GM19043 (cell line): ENCODE measurements around the gene SUPT3H.
"Not testable (repeated sequence)": the region's sequence is repeated elsewhere in the genome, so short reads cannot be mapped to it uniquely, and the experiment has no call there.

ENCODE experiments used
- ATAC-seq: cut with Tn5 transposase; IDR thresholded peaks from one replicate; pipeline ENCODE4 v1.9.1; 2021; ENCODE audit warnings: low read depth; ENCODE audit not compliant: unreplicated experiment

Gene SUPT3H

DNA sequence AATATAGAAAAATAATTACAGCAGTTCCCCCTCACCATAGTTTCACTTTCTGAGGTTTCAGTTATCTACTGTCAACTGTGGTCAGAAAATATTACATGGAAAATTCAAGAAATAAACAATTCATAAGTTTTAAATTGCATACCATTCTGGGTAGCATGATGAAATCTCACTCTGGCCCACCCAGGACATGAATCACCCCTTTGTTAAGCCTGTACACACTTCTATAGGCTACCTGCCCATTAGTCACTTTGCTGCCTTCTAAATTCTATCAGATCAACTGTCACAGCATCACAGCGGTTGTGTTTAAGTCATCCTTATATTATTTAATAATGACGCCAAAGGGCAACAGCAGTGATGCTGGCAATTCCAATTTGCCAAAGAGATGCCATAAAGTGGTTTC lies 189.9 kb downstream of the SUPT3H start:
- no peak for ATAC-seq

DNA sequence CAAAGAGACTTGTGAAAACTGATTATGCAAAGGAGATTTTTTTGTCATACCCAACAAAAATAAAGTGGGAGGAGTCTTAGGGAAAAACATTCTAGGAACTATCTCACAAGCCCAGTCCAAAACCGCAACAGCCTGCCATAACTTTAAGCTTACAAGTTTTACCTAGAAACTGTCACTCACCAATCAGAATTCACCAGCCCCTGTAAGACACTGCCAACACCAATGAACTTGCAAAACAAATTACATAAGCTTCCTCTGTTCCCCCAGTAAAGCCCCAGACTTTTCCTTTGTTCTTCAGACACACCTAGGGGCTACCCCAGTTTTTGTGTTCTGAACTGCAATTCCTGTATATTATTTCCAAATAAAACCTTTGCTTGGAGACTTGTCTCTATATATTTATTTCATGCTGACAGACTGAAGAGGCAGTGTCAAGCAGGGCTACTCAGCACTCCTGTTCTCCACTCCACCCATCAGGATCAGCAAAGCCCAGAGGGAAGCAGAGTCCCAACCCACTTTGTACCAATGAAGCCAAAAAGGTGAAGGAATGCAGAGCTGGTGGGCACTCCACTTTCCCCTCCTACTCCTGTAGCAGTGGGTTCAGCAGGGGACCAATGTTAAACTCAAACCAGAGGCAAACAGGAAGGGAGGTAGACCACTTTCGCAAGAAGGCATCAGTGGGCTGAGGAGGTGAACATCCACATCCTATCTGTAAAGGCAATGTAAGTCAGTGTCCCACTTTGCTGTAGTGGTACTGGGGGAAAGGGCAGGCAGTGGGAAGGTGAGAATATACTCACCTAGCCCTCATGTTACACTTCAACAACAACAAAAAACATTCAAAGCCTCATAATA lies 192.1 kb downstream of the SUPT3H start:
- no peak for ATAC-seq

DNA sequence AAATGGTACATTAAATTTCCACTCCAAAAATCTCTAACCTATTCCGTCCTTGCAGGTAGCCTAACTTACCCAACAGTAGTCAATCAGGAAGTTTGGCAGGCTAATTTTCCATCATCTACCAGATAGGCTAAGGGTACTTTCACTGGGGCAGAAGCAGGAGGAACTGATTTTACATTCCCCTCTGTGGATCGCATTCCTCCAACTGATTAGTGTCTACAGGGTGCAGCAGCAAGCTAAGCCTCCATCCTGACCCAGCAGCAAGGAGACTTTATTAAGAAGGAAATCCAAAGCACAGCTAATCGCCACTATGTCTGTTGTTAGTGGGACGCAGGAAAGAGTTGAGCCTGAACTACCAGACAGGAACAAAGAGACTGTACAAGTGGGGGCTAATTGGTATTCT lies 192.8 kb downstream of the SUPT3H start:
- no peak for ATAC-seq

- ATAC-seq: no peak
Observed at GRCh38 chr6:45184040-45184439, 193.7 kb downstream of the SUPT3H start.

DNA sequence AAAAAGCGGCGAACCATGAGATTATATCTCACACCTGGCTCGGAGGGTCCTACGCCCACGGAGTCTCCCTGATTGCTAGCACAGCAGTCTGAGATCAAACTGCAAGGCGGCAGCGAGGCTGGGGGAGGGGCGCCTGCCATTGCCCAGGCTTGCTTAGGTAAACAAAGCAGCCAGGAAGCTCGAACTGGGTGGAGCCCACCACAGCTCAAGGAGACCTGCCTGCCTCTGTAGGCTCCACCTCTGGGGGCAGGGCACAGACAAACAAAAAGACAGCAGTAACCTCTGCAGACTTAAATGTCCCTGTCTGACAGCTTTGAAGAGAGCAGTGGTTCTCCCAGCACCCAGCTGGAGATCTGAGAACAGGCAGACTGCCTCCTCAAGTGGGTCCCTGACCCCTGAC lies 201.4 kb downstream of the SUPT3H start:
- not testable (repeated sequence) for ATAC-seq

- ATAC-seq: no peak
Observed at GRCh38 chr6:45175272-45175671, 202.5 kb downstream of the SUPT3H start.

DNA sequence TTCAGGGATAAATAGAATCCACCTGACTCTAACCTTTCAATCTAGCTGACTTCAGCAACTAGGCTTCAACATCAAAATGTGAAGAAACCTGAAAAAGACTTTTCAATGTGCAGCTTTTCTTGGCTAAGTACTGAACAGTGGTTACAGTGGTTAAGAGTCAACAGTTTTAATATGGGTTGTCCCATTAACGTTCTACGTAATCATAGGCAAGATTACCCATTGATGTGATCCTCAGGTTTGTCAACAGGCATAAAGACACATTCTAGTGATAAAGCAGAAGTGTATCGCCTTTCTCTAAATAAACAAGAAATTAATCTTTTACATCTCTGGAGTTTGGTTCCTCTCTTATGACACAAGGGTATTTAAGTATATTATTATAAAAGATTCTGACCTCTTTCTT lies 203.7 kb downstream of the SUPT3H start:
- no peak for ATAC-seq

DNA sequence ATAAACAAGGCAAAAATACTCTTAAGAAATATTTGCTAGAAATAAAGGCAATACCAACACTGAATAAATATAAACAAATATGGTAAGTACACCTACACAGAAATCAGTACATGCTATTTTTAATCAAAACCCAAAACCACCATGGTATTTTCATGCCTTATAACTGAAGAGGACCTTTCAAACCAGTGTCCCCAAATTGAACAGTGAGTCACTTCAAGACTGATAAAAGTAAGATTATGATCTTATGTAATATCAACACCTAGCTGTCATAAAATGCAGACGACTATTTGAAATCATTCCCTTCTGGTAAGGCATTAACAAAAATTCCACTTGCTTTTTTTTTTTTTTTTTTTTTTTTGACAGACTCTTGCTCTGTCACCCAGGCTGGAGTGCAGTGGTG lies 206.4 kb downstream of the SUPT3H start:
- no peak for ATAC-seq

- no peak for ATAC-seq
Observed at GRCh38 chr6:45170309-45170708, 207.4 kb downstream of the SUPT3H start.

- ATAC-seq: no peak
Observed at GRCh38 chr6:45169815-45170214, 207.9 kb downstream of the SUPT3H start.

DNA sequence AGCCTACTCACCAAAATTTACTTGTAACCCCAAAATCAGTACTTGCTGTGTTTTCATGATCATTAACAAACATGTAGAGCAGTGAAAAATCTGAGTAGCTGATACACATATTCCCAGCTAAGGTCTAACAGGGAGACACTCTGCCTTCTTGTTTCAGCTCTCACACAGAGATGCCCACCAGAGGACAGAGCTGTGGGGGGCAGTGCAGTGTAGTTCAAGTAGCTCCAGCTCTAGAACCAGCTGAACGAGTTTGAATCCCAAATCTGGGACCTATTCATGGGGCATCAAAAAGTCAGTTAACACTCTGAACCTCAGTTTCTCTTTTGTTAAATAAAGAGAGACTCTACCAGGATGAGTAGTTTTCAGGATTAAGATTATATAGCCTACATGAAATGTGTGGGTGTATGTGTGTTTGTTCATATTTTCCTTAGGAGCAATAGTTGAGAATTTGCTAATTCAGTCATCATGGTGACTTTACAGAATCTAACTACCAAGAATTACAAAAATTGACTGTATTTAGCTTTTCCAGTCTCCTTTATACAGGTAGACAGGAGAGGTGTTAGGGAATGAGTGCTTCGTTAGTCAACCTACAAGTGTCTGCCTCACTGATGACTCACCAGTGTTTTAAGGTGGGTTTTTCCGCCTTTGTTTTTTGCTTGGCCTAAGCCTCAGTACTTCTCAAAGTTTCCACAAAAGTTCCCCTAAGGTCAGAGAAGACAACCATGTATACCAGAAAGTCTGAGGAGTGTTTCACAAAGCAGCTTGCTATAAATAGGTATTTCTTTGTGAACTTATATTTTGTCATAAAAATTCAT lies 213.6 kb downstream of the SUPT3H start:
- ATAC-seq: peak; percentile 72

- ATAC-seq: no peak
Observed at GRCh38 chr6:45160305-45160704, 217.4 kb downstream of the SUPT3H start.

DNA sequence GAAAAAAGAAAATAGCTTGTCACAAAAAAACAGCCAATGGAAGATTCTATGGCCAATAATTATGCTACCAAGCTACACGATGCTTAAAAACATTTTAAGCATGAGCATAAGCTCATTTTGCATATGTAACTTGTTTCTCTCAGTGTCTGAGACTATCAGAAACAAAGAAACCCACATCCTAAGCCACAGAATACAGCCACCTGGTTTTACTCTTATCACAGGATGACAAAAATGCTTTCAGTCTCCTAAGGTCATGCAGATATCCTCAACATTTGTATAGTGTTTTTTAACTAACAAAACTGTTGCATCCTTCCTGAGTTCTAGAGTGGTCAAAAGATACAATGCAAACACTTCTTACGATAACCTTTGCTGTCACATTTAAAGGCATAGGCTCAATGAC lies 221.7 kb downstream of the SUPT3H start:
- ATAC-seq: peak; percentile 99

GRCh38 chr6:45155341-45155894 lies 222.3 kb downstream of the SUPT3H start:
- ATAC-seq: no peak

DNA sequence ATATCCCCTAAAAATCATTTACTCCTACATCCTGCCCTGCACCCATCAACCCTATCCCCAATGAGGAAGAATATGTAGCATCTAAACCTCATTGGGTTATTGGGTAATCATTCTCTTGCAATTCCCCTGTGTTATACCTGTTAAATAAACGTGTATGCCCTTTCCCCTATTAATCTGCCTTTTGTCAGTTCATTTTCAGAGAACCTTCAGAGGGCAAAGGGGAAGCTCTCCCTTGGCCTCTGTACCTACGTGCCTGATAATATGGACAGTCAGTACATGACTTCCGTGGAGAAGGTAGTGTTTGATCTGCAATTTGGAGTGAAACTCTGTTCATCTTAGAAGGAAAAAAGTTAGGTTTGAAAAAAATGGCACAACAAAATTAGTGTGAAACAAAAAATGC lies 223.1 kb downstream of the SUPT3H start:
- no peak for ATAC-seq

- ATAC-seq: no peak
Observed at GRCh38 chr6:45148711-45149341, 228.9 kb downstream of the SUPT3H start.

DNA sequence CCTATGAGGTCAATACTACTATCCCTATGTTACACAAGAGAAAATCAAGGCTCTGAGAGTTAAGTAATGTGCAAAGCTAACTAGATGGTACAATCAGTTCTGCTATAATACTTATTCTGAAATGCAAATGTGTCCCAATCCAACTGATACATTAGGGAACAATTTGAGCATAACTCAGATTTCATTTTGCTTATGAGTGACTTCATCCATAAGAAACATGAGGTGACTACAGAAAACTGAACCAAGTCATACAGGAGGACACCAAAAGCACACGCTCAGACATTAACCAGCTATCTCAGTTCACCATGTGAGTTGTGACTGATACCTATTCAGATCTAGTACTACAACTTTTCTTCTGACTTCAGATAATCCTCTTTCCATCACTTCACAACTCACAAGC lies 229.5 kb downstream of the SUPT3H start:
- no peak for ATAC-seq

GRCh38 chr6:45145658-45146057 lies 232.1 kb downstream of the SUPT3H start:
- ATAC-seq: not testable (repeated sequence)

DNA sequence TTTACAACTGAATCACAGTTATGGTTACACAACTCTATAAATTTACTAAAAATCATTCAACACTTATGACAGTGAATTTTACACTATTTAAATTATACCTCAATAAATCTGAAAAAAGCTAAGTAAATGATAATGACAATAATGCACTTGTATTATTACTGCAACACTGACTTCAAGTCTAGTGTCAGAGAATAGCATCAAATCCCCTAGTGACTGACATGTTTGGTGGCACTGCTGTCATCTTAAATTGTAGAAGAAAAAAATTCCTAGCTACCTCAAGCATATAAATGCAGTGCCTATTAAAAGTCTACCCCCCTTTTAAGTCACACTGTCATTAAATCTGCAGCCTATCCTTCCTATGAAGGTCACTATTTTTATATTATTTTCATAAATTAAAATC lies 239.0 kb downstream of the SUPT3H start:
- ATAC-seq: no peak

- ATAC-seq: no peak
Observed at GRCh38 chr6:45136495-45136894, 241.2 kb downstream of the SUPT3H start.

- no peak for ATAC-seq
Observed at GRCh38 chr6:45132658-45133294, 245.0 kb downstream of the SUPT3H start.
